Ishikawa (cell line): Measurements from ENCODE around the gene NIPAL4.

ENCODE experiments used
- EGR1 ChIP-seq: IDR thresholded peaks from 2 replicates; pipeline ENCODE4 v1.6.1; 2012
- TAF1 ChIP-seq: IDR thresholded peaks from 2 replicates; pipeline ENCODE4 v1.6.1; 2012; ENCODE audit warnings: low read depth, mild to moderate bottlenecking
- TF ChIP-seq, protein P1 (sequence below): IDR thresholded peaks from 2 replicates; pipeline ENCODE4 v1.6.1; 2012

- TF ChIP-seq, protein P1, sequence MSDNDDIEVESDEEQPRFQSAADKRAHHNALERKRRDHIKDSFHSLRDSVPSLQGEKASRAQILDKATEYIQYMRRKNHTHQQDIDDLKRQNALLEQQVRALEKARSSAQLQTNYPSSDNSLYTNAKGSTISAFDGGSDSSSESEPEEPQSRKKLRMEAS, result no peak
- no peak for TF ChIP-seq EGR1
- TF ChIP-seq TAF1, result no peak
Observed at GRCh38 chr5:157468293-157468965, 8.4 kb downstream of the NIPAL4 start.
